Heart left ventricle (tissue), 13 donors: ENCODE data around the gene SDF2L1.

Experiments used
- CTCF ChIP-seq, 12 donors: fragments of 200-600 bp; sonication (generic) in 4 of 12; IDR thresholded peaks; one replicate each; pipeline versions ENCODE4 v1.5.0 to v1.8.0; 2018 to 2022; ENCODE audit warnings: antibody characterized with exemption in 12 of 12, mild to moderate bottlenecking in 5 of 12
- POLR2A ChIP-seq, 2 donors: fragments of 450-650 bp; IDR thresholded peaks; one replicate each; pipeline ENCODE4 v1.6.1; 2017; ENCODE audit warnings: antibody characterized with exemption in 2 of 2, mild to moderate bottlenecking in 2 of 2, moderate library complexity in 2 of 2
- donor health status: ischemic (EF 13 %, LVEDD 7.1; RV severe dilation, severe dysfunction).
- donor health status: DM: no; HTN: yes; CAD: no.
- donor health status: DM: no; HTN: no; CAD: no.
- donor health status: ischemic (EF 25% LVEDD 6.9; RV normal size, moderate dysfunction).
- donor health status: ischemic (EF 25% LVEDD 5.7; RV mildly dilated, moderate dysfunction).
- donor health status: ischemic (EF 35%, LVEDD 5.7; RV mildly dilated, moderate dysfunction).
- donor health status: nonischemic (EF 11% LVEDD 7.7; RV severe dilation, severe dysfunction).
- donor health status: DM: yes; HTN: yes; CAD: no.
- donor health status: PGD.
- donor health status: ischemic (EF 29% LVEDD 5.4; RV normal size, mild dysfunction).
- donor health status: nonischemic (EF 23%, LVEDD 6.1; RV moderate dilation, normal function).

GRCh38 chr22:21606775-21607174 is 35.3 kb upstream of the SDF2L1 start:
- TF ChIP-seq CTCF (IDR thresholded peaks at IDR 0.05) (no peak), POLR2A (IDR thresholded peaks at IDR 0.05) (no peak)
